ENCODE data around the gene CHST11. TPM values are rescaled to one million over a fixed set of nuclear protein-coding genes. Genes with fewer than 3 reads are reported as not detected.

Gene CHST11
- total RNA-seq, 1 donor: 8.2 TPM

GRCh38 chr12:104477510-104478390 is 21.0 kb downstream of the CHST11 start:
- H3K4me3 ChIP-seq (ENCODE audit: low read depth, low read length): no peak overlapping the region
- no peak for TF ChIP-seq CTCF (IDR thresholded peaks at IDR 0.05; ENCODE audit: insufficient read depth, low read depth, low read length)
- no peak for DNase-seq (ENCODE audit: low read depth)

GRCh38 chr12:104478396-104479122 is 21.8 kb downstream of the CHST11 start:
- TF ChIP-seq CTCF (IDR thresholded peaks at IDR 0.05; ENCODE audit: insufficient read depth, low read depth, low read length): no peak
- no peak overlapping the region for H3K4me3 ChIP-seq (ENCODE audit: low read depth, low read length)
- peak; percentile 33 for DNase-seq (ENCODE audit: low read depth)

- TF ChIP-seq CTCF (IDR thresholded peaks at IDR 0.05; ENCODE audit: insufficient read depth, low read depth, low read length): no peak
- H3K4me3 ChIP-seq (ENCODE audit: low read depth, low read length): no peak overlapping the region
- no peak for DNase-seq (ENCODE audit: low read depth)
Measured at GRCh38 chr12:104479123-104479662, 22.4 kb downstream of the CHST11 start.

- H3K4me3 ChIP-seq (ENCODE audit: low read depth, low read length): no peak overlapping the region
- no peak for DNase-seq (ENCODE audit: low read depth)
- no peak for TF ChIP-seq CTCF (IDR thresholded peaks at IDR 0.05; ENCODE audit: insufficient read depth, low read depth, low read length)
Measured at GRCh38 chr12:104480012-104480411, 23.3 kb downstream of the CHST11 start.

GRCh38 chr12:104480826-104481440 is 24.2 kb downstream of the CHST11 start:
- peak; percentile 56 for DNase-seq (ENCODE audit: low read depth)
- TF ChIP-seq CTCF (IDR thresholded peaks at IDR 0.05; ENCODE audit: insufficient read depth, low read depth, low read length): no peak
- H3K4me3 ChIP-seq (ENCODE audit: low read depth, low read length): no peak overlapping the region

GRCh38 chr12:104482113-104482512 is 25.4 kb downstream of the CHST11 start:
- no peak overlapping the region for H3K4me3 ChIP-seq (ENCODE audit: low read depth, low read length)
- no peak for DNase-seq (ENCODE audit: low read depth)
- TF ChIP-seq CTCF (IDR thresholded peaks at IDR 0.05; ENCODE audit: insufficient read depth, low read depth, low read length): no peak

Data from fibroblast of villous mesenchyme (primary cell).